Right forelimb (tissue), 1 donor: ENCODE data around the gene SND1.

Experiments
- DNase-seq: peaks from one replicate; pipeline ENCODE4 v3.0.0-alpha.2; 2018

Gene SND1

DNA sequence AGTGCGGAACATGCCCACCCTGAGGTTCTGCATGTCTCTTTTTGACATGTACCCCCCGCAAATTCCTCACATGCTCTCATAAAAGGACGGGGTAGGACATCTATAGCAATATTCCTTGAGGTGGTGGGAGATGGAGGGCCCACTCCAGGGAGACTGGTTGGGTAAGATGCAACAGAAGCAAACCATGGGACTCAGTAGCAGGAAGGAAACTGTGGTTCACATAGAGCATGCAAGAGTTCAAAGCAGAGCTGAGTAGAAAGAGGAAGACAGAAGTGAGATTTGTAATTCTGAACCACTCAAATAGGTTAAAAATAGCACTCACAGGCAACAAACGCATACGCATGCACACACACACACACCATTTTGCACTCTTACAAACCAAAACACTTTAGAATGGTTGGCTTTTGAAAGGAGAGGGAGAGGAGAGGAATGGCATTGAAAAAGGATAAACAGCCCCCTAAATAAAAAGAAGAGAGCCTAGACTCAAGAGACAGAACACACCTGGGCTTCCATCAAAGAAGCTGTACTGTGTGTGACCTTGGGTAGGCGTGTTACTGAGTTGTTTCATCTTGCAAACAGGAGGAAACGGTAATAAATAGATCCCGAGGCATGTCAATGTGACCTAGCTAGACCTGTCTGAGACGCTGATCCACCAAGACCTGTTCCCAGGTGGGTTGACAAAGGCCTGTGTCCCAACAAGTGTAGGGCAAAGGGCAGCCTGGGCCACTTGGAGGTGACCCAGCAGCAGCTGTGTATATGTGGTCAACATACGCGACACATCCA, 456.8 kb downstream of the SND1 start:
- DNase-seq: peak; percentile 33

DNA sequence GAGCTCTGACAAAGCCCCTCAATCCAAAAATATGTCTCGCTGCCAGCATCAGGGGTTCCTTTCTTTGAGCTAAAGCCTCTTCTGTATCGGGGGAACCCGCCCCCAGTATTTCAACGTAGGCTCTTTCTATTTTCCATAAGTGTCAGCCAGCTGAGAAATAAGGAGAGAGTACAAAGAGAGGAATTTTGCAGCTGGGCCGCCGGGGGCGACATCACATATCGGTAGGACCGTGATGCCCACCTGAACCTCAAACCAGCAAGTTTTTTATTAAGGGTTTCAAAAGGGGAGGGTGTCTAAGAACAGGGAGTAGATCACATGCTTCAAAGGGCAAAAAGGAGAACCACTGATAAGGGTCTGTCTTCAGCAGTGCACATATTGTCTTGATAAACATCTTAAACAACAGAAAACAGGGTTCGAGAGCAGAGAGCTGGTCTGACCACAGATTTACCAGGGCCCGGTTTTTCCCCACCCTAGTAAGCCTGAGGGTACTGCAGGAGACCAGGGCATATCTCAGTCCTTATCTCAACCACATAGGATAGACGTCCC, 457.5 kb downstream of the SND1 start:
- peak; percentile 7 for DNase-seq

DNA sequence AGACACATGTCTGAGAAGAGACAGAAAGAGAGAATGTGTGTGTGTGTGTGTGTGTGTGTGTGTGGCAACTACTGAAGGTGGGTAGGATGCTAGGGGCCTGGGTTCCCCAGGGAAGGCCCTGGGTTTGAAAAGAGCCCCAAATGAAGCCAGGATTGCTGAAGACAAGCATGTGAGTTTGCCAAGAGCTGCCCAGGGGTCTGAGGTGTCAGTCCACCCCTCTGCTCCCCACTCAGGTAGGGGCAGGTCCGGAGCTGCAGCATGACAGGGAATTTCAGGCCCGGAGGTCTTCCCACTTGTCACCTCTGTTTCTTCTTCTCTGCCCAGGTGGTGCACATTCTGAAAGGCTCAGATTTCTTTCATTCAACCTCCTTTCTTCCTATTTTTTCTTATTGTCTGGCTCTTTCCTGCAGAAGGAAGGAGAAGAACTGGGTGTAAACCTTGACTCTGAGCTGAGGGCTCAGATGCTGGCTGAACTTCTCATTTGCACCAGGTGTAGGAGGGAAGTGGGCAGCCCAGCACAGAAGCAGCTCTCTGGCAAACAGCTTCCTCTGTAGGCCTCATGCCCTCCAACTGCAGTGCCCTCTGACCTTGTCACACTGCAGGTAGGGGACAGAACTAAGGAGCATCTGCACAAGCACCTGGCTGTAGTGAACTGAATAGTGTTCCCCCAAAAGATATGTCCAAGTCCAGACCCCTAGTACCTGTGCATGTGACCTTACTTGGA, 458.8 kb downstream of the SND1 start:
- peak; percentile 3 for DNase-seq

DNA sequence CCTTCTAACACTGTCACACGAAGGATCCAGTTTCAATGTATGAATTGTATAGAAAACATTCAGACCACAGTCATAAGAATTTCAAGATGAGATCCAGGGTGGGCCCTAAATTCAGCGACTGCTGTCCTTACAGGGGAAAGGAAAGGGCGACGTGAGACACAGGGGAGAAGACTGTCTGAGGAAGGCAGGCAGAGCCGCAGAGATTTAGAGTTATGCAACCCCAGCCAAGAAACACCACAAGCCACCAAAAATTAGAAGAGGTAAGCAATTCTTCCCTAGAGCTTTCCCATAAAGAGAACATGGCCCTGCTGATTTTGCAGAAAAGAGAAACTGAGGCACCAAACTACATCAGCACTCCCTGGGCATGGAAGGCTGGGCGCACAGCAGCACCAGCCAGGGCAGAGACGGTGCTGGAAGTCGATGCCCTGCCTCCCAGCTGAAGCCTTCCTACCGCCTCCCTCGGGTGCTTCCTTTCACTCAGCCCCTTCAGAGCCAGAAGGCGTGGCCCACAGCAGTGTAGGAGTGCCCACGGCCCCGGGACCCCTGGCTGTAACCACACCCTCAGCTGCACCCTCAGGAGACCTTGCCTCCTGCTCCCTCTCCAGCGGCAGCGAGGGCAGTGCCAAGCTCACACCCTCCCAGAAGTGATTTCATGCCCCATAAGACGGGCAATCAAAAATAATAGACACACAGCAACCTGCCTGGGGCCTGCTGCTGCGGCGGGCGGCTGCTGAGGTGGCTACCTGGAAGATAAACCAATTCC, 460.2 kb downstream of the SND1 start:
- DNase-seq: peak; percentile 34

DNA sequence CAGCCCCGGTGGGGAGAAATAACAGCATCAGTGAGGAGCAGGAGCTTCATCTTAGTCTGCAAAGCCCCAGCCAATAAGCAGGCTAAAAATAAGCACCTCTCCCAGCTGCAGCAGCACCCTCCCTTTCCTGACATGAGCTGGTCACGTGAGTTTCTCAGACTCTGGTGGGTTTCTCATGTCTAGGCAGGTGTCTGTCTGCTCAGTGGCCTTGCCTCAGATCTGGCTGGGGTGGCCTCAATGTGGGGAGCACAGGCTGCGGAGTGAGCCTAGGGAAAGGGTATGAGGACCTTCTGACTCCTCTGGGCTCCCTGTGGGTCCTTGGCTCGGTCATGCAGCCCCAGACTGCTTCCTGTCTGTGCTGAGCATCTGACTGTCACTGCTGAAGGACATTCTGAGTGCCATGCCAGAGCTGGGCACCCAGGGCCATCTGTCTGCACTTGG, 460.8 kb downstream of the SND1 start:
- DNase-seq: peak; percentile 22

DNA sequence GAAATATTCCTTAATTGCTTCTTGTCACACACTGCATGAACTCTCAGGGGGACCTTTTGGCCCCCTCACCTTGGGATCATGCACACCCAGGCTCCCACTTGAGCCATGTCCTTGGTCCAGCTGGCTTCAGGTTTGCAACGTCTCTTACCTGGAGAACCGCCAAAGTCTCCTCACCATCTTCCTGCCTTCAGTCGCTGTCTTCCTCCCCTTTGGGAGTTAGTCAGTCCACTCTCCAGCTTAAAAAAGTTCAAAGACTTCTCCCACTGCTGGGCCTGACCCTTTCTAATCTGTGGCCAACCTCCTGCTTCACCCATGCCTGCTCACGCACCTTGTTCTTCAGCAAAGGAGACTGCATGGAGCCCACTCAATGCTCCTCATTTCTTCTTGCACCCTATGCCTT, 461.8 kb downstream of the SND1 start:
- DNase-seq: peak; percentile 22

DNA sequence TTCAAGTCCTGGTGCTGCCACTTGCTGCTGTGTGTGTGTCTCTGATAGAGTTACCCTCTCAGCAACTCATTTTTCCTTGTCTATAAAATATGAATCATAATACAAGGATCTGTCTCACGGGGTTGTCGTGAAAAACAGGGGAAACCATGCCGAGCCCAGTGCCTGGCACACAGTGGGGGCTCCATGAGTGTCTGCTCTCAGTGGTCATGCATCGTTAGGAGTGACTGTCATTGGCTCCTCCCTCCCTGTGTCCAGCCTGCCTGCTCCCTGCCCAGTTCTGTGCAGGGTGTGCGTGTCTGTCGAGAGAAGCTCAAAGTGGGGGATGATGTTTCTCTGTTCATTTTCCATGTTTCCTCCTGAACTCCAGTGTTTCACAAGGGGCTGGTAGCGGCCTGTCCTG, 462.8 kb downstream of the SND1 start:
- peak; percentile 17 for DNase-seq

DNA sequence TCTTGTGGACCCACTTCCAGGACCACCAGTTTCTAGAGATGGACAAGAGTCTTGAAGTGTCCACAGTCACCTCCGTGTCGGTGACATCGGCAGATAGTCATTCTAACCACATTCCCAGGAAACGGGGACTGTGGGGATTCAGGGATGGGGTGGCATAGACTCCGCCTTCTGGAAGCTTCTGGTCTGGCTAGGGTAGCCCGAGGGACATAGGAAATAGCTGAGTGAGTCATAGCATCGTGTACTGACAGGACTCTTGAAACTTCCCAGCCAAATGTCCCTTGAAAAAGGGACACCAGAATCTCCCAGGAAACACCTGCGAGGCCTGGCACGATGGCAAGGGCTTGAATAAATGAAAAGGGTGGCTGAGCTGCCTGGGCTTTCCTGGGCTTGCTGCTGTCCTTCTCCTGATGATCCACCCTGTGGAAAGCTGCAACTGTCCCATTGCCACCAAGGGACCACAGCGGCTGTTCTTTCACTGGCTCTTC, 463.4 kb downstream of the SND1 start:
- peak; percentile 25 for DNase-seq

DNA sequence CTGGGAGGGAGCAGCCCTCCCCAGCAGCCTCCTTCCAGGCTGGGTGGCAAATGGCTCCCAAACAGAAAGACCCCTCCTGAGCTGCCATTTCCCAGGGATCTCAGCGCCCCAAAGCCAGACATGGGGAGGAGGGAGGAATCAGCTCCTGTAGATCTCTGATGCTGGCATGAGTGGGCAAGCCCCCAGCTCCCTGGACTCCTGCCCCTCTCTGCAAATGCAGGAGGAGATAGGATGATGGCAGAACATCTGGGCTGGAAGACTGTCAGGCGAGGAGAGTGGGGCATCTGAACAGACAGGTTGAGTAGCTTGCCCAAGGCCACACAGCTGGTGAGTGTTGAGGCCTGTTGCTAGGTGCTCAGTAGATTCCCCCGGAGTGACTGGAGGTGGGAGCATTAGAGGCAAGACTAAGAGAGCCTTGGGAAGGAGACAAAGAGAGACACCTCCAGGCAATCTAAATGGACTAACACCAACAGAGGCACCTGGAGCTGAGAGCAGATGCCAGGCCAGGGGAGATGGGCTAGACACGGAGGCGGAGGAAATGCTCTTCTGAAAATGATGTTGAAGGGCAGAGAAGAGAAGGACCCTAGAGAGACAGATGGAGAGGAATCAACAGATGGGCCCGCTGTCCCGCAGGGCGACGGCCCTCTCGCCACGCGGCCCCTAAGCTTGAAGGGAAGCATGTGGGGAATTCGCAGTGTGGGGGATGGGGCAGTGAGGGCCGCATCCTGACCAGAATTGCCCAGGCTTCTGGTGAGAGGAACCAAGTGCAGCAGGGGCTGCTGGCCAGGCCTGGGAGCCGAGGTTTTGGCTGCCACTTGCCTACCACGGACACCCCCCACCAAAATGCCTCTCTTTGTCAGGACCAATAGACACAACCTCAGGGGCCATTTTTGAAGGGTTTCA, 464.1 kb downstream of the SND1 start:
- no peak for DNase-seq

DNA sequence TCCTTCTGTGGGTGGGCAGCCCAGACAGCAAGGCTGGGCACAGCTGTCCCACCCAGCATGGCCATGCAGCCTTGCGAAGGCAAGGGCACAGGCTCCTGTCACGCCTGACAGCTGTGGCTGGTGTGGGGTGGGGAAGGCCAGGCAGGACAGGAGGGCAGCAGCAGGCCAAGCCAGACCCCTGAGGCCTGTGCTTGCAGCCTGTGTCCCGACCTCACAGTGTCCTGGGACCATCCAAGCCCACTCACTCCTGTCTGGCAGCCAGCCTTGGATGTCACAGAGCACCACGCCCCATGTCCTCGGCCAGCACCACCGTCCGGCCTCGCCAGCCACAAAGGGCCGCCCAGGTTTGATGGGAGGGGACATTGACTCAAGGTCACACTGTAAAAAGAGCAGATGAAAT, 464.7 kb downstream of the SND1 start:
- DNase-seq: no peak

DNA sequence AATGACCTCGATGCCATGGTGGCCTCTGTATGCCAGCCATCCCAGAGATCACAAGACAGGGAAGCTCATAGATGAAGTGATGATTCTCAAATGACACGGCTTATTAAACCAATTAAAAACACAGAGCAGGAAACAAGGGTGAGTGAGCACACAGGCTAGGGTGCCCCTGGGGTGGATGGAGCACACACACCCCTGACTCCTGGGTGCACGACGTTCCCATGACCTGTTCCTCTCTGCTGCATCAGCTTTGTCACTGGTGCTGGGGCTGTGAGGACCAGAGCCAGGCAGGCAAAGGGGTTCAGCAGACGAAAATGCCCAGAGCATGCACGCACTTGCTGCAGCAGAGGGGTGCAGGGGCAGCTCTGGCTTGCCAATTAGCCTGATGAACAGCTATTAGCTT, 465.7 kb downstream of the SND1 start:
- no peak for DNase-seq

DNA sequence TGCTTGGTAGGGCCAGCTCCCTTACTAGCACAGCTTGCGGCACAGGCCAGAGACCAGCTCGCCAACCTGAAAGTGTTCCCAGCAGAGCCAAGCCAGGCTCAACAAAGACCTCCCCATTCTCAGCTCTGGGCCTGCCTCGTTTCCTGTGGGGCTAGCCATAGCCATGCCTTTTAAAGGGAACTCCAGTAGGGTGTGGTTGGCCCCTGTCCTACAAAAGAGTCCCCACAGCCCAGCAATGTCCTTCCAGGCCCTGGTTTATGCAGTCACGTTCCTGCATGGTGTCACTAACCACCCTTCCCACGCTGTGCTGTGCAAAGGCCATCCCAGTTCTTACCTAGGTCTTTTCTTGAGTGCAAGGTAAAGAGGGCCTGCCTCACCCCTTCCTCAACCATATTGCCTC, 467.0 kb downstream of the SND1 start:
- no peak for DNase-seq

DNA sequence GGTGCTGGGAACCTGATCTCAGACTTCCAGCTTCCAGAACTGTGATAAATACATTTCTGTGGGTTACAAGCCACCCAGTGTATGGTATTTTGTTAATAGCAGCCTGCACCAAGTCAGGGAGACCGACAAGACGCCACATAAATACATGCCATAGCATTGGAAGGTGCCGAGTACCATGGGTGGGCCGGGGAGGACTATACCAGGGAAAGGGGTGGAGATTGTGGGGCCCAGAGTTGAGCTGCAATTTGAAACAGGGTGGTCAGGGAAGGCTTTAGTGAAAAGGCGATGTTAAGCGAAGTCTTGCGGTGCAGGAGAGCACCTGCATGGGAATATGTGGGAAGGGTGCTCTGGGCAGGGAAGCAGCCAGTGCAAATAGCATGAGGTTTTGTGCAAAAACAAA, 468.1 kb downstream of the SND1 start:
- DNase-seq: no peak

DNA sequence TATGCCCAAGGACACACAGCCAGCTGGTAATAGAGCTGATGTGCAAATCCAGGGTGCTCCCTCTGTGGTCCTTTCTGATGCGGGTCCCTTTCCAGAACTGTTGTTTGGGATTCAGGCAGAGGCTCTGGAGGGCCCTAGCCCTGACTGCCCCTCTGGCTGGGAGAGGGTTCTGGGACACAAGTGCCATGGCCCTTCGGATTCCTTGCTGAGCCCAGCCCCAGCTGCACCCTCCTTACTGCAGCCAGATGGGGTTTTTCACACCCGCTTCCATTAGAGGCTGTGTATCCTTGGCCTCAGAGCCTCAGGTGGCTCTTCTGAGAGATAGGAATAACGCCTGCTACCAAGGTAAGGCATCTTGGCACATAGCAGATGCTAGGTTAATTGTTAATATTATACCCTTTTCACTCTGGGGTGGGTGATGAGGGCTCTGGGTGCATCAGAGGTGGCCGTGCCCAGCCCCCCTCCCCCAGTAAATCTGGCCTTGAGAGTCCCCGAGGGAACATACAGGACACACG, 469.0 kb downstream of the SND1 start:
- no peak for DNase-seq

DNA sequence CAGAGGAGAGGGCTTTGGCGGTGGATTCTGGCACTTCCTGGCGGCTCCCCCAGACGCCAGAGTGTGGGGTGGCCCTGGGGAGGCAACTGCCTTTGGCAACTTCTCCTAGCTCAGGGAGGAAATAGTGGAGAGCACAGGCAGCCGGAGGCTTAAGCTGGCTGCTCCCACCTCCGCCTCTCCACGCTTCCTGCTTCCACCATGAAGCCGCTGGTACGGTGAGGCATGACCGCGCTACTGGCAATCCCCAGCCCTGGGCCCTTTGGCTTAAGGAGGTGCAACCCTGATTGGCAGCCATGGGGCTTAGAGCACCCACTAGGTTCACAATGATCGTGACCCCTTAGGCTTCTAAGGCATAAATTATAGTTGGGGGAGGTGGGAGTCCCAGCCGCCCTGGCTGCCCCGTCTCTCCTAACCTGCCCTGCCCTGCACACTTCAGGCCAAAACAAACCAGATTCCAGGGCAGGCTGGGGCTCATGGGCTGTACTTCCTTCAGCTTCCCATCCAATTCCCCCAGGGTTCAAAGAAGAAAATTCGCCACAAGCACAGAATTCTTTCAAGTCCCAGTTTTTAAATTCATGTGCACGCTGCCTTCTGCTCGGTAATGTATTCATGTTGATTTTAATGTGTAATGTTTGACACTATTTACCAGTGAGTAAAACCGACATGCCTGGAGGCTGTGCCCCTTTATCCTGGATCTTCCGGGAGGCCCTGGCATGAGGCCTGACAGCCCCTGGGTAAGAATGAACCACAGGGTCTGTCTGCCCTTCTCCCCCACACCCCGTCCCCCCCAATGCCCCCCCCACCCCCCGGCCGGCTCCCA, 469.9 kb downstream of the SND1 start:
- no peak for DNase-seq

DNA sequence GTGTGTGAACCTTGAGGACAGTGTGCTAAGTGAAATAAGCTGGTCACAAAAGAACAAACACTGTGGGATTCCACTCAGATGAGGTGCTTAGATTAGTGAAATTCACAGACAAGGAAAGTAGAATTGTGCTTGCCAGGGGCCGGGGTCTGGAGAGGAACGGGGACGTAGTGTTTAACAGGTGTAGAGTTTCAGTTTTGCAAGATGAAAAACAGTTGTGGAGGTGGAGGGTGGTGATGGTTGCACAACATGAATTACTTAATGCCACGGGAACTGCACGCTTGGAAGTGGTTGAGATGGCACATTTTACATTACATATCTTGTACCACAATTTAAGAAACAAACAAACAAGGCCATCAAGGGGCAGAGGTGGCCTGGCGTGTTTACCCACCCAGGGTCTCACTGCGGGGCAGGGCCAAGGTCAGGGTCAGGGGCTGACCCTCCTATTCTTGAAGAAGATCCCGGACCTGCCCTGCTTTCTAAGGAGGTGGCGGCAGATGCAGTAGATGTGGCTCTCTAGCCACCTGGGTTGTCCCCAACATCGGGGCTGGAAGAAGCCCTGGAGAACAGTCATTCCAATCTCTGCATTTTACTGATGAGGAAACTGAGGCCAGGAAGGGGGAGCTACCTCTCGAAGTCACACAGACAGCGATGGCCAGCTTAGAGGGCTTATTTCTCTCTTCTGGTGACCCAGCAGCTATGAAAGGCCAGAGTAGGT, 470.7 kb downstream of the SND1 start:
- no peak for DNase-seq

DNA sequence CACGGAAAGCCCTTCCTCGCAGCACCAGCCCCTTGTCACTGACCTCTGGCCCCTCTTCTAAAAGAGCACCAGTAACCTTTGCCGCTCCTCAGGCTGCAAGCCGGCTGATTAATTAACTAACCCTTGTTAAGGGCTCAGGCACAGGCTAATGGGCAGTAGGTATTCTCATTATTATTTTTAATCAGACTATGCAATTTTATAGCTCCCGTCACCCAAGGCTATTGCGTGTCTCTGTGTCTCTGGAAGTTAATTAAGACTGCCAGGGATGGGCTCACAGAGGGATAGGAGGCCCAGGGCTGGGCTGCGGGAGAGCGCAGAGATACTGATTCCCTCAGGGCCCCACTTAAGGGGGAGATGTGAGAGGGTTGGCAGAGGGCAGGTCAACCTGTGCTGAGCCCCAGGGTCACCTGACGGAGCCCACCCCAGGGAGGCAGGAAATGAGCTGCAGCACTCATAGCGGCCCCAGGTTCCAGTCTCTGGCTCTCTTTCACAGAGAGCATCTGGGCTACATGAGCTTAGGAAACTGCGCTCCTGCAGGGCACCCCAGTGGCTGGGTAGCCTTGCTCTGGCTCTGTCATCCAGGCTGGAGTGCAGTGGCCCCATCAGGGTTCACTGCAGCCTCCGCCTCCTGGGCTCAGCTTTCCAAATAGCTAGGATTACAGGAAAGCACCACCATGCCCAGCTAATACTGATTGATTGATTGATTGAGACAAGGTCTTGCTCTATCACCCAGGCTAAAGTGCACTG, 471.5 kb downstream of the SND1 start:
- DNase-seq: no peak

DNA sequence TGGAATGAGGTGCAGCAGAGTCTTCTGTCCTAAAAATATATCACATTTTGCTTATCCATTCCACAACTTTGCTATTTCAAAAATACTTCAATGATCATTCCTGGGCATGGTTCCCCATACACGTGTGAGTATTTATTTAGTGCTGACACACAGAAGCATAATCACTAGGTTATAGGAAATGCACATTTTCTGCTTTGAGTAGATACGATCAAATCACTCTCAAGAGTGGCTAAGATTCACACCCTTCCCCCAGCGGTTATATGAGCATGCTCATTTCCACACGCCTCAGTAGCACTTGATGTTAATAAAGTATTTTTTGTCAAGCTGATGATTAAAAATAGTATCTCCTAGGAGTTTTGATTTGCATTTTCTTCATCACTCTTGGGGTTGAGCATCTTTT, 472.8 kb downstream of the SND1 start:
- no peak for DNase-seq

DNA sequence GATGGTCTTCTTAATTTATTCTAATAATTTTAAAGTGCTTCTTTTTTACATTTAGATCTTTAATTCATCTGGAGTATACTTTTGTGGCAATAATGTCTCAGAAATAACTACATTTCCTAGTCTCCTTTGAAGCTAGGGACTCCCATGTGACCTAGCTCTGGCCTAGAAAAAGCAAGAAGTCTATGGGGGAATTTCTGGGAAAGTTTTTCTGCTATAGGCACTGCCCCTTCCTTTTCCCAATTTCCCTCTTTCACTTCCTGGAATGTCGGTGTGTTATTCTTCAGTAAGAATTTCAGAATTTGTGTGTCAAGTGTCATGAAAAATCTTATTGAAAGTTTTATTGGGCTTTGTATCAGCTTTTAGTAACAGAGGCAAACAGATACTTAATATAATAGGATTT, 473.8 kb downstream of the SND1 start:
- DNase-seq: no peak

DNA sequence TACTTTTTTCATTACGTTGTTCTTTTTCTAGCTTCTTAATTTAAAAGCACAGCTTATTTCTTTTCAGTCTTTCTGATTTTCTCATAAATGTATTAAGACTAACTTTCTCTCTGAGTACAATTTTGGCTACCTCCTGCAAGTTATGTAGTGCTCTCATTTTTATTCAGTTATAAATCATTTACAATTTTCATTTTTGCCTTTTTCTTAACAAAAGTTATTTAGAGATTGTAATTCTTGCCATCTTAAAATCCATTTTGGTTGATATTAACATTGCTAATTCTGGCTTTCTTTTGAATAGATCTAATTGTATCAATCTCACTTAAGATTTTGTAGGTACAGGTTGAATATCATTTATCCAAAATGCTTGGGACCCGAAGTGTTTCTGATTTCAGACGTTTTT, 476.4 kb downstream of the SND1 start:
- no peak for DNase-seq
